Right kidney (tissue), 1 donor: ENCODE measurements around the gene SBNO1.
"Not testable (repeated sequence)": the region's sequence is repeated elsewhere in the genome, so short reads cannot be mapped to it uniquely, and the experiment has no call there.

Source experiments
- DNase-seq: peaks from one replicate; pipeline ENCODE4 v3.0.0-alpha.2; 2016

SBNO1 gene

DNA sequence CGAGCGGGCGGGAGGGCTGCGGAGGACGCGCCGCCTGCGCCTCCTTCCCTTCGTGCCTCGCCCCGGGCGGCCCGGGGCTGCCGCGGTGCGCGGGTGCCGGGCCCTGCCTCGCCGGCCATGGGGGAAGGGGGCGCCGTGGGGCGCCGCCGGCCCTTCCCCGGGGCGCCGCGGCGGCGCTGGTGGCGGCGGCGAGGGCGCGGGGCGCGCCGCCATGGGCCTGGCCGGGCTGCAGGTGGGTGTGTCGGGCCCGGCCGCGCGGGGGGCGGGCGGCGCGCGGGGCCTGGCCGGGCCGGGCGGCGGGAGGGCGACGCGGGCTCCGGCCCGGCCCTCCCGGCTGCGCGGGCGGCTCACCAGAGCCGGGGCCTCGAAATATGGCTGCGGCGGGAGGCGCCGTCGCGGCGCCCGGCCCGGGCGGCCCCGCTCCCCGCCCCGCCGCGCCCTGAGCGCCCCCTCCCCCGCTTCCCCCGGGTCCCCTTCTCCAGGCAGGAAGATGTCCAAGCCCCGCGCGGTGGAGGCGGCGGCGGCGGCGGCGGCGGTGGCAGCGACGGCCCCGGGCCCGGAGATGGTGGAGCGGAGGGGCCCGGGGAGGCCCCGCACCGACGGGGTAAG lies 24.4 kb upstream of the SBNO1 start:
- DNase-seq, result no peak

DNA sequence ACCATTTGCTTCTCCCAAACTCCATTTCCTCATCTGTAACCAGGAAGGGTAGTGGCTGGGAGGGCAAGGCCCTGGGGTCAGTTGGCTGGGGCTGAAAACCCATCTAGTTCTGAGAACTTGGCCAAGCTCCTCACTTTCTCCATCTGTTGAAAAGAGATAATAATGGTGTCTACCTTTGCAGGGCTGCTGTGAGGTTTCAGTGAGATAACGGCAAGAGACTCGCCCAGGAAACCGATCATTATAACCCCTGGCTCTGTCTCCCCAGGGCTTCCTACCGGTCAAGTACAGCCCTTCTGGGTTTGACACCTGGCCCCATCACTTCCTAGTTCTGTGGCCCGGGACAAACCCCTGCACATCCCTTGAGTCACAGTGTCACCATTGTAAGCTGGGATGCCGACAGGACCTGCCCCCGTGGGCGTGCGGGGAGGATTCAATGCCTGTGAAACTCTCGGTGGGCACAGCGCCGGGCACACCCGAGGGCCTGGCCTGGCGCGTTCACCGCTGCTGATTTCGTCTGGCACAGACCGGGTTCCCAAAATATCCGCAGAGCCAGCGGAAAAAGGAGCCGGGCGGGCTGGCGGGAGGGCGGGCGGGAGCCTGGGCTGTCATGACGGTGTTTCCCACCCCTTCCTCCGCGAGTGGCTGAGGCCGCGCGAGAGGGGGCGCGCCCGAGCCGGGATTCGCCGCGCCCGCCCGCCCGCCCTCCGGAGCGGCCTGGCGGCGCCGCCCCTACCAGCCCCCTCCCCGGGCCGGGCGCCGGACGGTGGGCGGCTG lies 23.7 kb upstream of the SBNO1 start:
- peak; percentile 72 for DNase-seq

DNA sequence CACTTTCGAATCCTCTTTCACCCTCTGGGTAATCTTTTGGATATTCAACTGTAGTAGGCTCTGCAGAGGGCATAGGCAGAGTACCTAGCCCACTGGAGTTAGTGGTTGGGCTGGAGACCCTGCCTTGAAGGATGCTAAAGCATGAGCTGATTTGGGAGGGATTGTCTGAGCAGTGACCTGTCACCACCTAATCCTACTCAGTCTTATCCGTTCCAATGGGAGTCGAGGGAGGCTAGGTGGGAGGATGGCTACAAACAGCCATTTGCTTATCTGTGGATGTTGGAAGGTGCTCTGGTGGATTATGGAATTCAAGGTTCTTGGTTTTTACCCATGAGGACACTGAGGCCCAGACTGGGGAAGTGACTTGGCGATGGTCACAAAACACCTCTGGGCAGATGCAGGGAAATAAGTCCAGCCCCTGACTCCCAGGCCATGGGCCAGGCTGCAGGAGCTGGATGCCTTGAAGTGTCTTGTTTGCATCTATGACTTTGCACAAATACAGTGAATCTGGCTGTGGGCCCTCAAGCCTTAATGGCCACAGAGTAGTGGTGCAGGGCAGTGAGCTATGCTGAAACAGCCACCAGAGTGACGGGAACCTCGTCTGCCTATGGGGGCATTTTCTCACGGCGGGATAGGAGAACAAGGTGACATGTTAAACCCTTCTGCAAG lies 23.0 kb upstream of the SBNO1 start:
- no peak for DNase-seq

DNA sequence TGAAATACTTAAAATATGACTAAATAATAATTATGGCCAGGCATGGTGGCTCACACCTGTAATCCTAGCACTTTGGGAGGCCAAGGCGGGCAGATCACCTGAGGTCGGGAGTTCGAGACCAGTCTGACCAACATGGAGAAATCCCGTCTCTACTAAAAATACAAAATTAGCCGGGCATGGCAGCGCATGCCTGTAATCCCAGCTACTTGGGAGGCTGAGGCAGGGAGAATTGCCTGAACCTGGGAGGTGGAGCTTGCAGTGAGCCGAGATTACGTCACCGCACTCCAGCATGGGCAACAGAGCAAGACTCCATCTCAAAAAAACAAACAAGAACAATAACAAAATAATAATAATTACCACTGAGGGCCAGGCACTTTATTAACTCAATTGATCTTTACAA lies 20.9 kb upstream of the SBNO1 start:
- DNase-seq, result not testable (repeated sequence)

DNA sequence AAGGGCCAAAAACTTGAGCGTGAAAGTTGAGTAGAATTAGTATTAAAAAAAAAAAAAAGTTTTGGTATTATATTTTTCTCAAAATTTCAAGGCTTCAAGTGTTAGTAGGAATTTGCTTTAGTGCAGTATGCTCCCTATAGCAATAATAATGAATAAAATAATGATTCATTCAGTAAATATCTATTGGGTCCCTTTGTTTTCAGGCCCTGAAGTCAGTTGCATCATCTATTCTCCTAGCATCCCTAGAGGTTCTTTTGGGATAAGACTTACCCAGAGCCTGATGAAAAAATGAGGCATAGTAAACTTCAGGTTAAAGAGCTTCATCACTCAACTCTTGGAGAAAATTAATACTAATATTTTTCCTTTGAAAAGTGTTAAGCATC lies 20.3 kb upstream of the SBNO1 start:
- DNase-seq, result no peak

- peak; percentile 55 for DNase-seq
Measured at GRCh38 chr12:123384318-123384993, 19.8 kb upstream of the SBNO1 start.

- no peak for DNase-seq
Measured at GRCh38 chr12:123382684-123383083, 18.0 kb upstream of the SBNO1 start.

GRCh38 chr12:123379391-123379790 lies 14.7 kb upstream of the SBNO1 start:
- DNase-seq, result no peak

DNA sequence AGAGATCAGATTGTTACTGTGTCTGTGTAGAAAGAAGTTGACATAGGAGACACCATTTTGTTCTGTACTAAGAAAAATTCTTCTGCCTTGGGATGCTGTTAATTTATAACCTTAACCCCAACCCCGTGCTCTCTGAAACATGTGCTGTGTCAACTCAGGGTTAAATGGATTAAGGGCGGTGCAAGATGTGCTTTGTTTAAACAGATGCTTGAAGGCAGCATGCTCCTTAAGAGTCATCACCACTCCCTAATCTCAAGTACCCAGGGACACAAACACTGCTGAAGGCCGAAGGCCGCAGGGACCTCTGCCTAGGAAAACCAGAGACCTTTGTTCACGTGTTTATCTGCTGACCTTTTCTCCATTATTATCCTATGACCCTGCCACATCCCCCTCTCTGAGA lies 7.8 kb upstream of the SBNO1 start:
- DNase-seq, result not testable (repeated sequence)

GRCh38 chr12:123371667-123372368 lies 7.2 kb upstream of the SBNO1 start:
- not testable (repeated sequence) for DNase-seq

- DNase-seq, result no peak
Measured at GRCh38 chr12:123369229-123369628, 4.6 kb upstream of the SBNO1 start.

GRCh38 chr12:123368431-123368830 lies 3.8 kb upstream of the SBNO1 start:
- DNase-seq, result not testable (repeated sequence)

- DNase-seq, result no peak
Measured at GRCh38 chr12:123367511-123367910, 2.9 kb upstream of the SBNO1 start.

GRCh38 chr12:123365025-123365917 lies 624 bp upstream of the SBNO1 start:
- peak; percentile 91 for DNase-seq

GRCh38 chr12:123363740-123364531 lies 711 bp downstream of the SBNO1 start:
- peak; percentile 72 for DNase-seq

GRCh38 chr12:123363390-123363739 lies 1.3 kb downstream of the SBNO1 start:
- DNase-seq, result peak; percentile 31

GRCh38 chr12:123358035-123358434 lies 6.6 kb downstream of the SBNO1 start:
- DNase-seq, result no peak

- DNase-seq, result no peak
Measured at GRCh38 chr12:123356159-123356670, 8.4 kb downstream of the SBNO1 start.

GRCh38 chr12:123354600-123354999 lies 10.0 kb downstream of the SBNO1 start:
- no peak for DNase-seq

- no peak for DNase-seq
Measured at GRCh38 chr12:123351349-123351748, 13.3 kb downstream of the SBNO1 start.
